NCI-H2227 (cell line): Measurements from ENCODE around the gene RTN4RL1.
A peak's percentile ranks its signal among the peaks of the same experiment; 100 is the strongest.

ENCODE experiments used
- DNase-seq: peaks from one replicate; lab custom pipeline; 2025; ENCODE audit not compliant: unreplicated experiment; lab: John Stamatoyannopoulos, UW

RTN4RL1 gene, protein sequence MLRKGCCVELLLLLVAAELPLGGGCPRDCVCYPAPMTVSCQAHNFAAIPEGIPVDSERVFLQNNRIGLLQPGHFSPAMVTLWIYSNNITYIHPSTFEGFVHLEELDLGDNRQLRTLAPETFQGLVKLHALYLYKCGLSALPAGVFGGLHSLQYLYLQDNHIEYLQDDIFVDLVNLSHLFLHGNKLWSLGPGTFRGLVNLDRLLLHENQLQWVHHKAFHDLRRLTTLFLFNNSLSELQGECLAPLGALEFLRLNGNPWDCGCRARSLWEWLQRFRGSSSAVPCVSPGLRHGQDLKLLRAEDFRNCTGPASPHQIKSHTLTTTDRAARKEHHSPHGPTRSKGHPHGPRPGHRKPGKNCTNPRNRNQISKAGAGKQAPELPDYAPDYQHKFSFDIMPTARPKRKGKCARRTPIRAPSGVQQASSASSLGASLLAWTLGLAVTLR

DNA sequence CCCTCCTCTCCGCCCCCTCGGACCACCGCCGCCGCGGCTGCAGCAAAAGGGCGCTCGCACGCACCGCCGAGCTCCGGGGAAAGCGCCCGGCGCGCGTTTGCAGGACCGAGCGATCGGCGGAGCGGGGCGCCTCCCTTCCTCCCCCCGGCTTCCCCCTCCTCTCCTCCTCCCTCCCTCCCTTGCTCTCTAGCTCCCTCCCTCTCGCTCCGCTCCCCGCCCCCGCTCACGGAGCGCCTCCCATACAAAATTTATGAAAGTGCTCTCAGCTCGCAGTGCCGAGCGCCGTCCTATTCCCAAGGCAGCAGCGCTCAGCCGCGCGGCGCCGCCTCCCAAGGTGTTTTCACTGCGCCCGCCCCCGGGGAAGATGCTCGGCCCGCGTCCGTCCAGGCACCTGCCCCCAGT, at the start of gene RTN4RL1:
Gene RTN4RL1 (minus strand): TSS at position 115 of the 402 bp plus-strand sequence. CDS start 469 bp downstream, outside the sequence.
- peak; percentile 86 for DNase-seq

DNA sequence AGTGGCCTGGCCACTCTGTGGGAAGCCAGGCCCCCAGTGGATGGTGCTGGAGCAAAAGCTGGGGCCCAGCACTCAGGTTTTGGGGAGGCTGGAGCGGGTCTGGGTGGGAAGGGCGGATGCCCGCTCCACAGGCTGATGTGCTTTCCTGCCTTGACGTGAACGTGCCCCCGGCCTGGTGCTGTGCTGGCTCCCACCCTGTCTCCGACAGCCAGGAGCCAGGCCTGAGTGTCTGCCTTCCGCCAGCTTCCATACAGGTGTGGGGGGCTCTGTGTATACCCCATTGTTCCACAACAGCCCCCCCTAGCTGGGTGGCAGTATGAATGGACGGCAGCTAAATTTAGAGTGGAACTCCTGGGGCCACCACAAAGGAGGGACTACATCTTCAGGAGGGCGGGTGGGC, 49.8 kb upstream of the RTN4RL1 start:
- DNase-seq = no peak

DNA sequence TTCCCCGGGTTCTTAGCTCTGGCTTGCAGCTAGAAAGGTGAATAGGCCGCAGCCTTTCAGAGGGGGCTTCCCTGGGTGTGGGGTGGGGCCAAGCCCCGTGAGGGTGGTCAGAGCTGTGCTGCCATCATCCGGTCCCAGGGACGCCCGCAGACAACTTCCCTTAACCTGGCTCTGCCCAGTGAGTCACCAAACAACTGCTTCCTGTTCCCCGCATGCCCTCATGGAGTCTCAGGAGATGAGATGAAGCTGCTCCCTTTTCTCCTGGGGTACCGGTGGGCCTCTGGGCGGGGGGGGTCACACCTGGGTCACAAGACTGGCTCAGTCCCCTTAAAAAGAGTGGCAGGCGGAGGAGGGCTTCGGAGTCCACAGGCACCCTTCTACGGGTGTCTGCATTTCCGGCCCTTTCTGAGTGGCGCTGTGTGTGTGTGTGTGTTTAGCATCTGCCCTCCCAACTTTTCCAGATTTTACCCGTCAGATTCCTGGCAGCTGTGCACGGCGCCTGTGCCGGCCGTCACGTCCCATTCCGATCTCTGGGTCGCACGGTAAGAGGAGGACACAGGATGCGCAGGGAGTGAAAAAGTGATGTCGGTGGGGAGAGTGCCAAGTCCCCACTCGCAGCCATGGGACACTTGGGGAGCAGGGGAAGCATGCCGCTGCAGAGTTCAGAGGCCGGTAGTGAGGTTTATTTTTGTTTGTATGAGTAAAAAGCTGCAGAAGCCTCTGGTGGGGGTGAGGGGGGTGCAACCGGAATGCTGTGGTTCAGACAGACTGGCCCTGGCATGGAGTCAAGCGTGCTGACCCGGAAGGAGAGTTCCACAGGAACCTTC, 46.5 kb upstream of the RTN4RL1 start:
- DNase-seq = no peak

DNA sequence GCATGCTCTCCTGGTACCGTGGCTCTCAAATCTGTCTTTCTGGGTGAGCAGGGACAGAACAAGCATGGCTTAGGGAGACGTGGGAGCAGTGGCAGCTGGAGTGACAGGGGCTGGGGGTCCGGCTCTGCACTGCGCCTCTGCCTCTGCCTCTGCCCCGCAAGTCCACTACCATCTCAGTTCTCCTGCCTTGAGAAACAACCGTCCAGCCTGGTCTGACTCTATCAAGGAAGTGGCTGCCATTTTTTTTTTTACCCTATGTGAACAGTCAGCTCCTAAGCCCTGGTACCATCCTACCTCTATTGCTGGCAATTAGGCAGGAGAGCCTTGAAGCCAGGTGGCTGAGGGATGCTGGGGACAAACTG, 45.9 kb upstream of the RTN4RL1 start:
- no peak for DNase-seq

DNA sequence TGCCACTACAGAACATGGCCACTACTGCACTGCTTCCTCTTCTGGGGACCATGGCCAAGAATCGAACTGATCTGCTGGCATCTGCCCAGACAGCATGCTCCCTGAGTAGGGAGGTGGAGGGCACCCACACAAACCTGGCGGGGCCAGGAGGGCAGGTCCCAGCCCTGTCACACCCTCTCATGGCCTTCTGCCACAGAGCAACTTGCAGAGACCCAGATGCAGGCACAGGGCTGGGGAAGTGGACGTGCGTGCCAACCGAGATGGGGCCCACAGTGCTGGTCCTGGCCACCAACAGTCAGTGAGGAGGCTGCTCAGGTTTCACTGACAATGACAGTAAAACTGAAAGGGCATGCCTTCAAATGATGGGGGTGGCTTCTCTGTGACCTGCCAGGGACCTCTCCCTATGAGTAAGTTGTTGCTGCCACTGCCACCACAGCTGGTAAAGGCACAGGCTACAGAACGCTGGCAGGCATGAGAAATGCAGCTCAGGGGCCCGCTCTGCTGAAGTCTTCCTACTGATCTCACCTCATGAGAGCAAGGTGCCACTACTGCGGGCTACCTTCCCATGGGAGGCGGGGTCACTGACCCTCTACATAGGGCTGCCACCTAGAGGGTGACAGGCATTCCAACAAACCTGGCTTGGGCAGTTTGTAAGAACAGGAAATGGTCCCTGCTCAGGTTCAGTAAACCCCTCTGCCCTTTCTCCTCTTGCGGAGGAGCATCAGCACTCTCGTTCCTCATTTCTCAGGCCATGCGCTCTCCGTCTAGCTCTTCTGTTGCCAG, 45.3 kb upstream of the RTN4RL1 start:
- no peak for DNase-seq

DNA sequence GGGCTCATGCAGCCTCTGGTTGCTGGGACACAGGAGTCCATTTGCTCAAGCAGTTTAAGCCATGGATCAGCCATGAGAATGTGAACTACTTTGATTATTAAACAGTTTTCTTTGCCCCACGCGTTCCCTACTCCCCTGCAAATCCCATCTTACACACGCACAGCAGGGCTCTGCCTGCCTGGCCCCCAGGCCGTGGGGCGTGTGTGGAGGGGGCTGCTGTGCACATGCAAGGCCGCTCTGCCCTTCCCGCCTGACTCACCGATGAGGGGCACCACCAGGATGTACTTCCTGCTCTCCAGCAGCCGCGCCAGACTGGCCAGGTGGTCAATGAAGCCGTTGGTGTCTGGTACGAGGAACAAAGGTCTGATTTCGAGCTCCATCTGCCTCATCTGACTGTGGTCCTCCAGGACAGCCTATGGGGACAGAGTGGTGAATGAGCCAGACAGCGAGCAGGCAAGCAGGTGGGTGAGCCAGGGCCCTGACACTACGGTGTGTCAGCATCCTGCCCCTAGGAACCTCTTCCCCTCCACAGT, 43.5 kb upstream of the RTN4RL1 start:
- no peak for DNase-seq

DNA sequence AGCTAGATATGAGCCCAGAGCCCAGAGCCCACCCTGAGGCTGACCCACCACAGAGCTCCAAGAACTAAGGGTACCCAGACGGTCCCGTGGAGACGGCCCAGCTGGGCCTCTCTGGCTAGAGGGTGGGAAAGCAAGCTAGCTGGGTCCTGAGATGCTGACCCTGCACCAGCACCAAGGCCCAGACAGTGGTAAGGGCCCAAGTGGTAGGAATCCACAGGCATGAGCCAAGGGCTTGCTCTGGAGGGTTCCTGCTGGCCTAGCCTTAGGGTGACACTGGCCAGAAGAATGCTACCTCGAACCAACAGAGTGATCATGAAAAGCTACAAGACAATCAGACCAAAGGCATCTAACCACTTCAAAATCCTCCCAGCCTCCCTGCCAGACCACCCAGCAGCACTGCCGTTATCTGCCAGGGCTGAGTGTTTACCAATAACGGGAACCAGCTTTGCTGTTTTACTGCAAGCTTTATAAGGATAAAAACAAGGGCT, 42.9 kb upstream of the RTN4RL1 start:
- DNase-seq = no peak

DNA sequence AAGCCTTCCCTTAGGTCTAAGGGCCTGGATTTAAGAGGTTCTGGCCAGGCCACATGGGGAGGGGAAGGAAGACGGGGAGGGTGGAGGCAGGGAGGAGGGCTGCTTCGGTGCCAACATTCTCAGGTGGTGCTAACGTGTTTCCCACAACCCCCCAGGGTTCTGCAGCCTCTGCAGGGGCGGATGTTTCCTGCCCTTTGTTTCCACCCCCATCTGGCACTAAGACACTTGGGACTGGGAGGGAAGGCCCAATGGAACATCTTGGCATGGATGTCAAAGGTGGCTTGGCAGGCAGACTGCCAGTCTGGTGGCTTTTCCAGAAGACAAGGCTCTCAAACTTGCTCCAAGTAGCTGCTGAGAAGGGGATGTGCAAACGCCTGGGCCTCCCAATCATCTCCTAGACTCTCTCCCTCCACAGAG, 42.5 kb upstream of the RTN4RL1 start:
- no peak for DNase-seq

DNA sequence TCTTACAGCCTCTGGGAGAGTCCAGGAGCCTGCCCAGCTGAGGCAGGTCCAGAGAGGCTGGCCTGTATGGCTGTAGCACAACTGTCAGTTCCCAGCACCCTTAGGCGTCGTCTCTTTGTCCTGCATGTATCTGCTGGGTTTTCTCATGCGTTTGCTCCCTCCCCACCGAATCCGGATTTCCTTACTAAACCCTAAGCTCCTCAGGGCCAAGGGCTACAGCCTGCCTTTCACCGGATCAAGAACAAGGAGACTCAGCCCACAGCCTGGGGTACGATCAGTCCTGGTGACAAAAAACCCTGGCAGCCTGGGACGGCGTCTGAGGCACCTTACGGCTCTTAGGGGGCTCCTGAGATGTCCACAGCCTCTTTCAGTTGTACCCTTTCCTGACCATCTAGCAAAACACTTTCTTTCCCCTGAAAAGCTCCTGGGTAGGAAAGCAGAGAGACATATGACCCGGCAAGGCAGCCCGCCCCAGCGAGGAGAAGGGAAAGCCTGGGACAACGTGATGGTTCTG, 42.0 kb upstream of the RTN4RL1 start:
- DNase-seq = no peak

DNA sequence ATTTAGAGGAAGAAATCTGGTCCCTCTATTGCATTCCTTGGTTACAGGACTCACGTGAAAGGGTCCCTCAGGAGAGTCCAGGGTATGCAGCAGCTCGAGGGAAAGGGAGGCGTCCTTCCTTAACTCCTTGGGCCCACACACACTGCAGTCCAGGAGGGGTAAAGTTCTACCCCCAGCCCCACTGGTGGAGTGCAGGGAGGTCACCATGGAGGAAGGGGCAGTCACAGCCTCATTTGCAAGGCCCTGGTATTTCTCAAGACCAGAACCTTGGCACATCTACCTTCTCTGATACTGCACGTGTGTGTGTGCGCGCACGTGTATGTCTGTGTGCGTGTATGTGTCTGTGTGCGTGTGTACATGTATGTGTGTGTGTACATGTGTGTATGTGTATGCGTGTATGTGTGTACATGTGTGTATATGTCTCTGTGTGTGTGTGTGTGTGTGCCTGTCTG, 40.8 kb upstream of the RTN4RL1 start:
- no peak for DNase-seq

DNA sequence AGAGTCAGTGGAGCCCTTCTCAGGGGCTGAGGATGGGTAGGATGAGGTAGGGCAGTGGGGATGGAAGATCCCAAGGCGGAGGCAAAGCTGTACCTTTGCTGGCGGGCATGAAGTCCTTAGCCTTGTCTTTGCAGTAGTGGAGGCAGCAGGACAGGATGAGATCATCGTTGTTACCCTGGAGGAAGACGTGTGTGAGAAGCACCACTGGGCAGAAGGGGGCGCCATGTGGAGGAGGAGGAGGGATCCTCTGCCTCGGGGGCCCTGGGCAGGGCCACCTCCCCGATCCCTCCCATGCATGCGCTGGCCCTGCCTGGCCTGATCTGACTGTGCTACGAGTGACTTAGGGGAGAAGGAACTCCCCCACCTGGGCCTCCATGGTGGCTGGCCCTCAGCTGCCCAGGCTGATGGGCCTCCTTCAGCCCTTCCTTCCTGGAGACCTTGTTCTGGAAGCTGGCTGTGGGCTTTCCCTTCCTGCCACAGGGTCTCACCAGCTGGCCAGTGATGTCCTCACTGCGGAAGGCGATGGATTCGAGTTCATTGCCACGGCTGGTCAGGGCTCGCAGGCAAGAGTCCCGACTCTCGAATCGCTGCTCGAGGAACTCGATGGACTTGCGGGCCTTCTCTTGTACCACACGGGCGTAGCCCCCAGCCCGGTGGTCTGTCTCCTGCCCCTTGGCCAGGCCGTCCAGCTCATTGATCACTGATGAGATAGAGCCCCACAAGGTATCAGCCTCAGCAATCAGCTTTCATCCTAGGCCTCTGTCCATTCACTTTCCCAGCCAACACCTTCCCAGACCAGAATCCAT, 40.0 kb upstream of the RTN4RL1 start:
- DNase-seq = no peak

DNA sequence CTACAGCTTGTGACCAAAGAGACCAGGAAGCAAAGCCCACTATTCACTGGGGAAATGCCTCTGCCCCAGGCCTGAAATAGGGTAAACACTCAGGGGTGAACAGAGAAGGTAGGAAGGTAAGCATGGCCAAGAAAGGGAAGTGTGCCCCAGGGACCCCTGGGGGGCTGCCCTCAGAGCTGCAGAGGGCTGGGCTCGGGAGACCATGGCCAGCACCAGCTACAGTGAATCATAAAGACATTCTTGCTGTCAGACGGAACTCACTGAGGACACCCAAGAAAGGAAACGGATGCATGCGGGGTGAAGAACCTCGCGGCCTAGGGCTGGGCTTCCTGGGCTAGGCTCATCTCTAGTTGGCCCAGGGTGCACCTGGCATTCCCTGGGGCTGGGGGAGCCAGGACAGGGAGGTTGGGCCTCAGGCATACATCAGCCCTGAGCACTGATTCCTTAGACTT, 39.4 kb upstream of the RTN4RL1 start:
- no peak for DNase-seq

DNA sequence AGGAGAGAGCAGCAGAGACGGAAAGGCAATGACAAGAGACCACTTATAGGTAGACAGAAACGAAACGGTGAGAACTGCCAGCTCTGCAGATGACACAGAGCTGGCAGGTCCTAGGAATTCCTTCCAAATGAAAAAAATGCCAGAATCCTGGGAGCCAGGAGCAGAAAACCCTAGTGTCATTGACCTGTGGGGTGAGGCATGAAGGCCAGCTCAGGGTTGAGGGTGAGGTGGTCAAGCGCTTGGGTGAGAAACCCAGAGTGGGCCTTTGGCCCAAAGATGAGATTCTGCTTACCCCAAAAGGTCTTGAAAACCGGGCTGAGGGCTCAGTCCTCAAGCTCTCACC, 39.0 kb upstream of the RTN4RL1 start:
- no peak for DNase-seq

DNA sequence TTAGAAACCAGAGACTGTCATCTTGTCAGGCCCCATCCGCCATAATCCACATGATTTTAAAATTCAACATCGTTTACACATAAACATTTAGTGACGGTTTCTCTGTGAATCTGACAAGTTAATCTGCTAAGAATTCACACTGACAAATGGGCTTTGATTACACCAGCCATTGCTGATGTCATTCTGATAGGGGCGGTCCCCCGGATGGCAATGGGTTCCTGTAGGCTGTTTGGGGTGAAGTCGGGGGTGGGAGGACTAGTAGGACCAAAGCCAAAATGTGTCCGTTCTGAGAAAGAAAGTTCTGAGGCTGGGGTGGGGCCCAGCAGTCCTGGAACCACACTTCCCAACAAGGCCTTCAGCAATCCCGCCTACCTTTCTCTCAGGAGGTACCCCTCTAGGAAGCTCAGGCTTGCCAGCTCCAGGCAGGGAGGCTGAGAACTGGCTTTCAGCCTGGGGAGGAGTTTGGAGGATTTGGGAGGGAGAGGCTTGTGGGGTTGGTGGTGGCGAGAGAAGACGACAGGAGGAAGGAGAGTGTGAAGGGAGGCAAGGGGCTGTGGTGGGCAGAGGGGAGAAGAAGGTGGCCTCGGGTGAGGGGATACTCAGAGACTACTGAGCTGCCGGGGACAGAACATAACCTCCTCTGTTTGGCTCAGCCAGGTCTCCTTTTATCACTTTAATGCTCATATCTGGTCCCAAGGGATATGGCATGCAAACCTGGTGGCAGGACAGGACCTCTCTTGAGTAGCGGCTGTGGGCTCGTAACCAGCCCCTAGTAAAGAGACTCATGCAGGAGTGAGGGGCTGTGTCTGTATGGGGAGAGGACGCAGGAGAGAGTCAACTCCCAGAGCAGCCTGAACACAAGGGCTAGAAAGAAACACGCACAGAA, 38.4 kb upstream of the RTN4RL1 start:
- DNase-seq = no peak

DNA sequence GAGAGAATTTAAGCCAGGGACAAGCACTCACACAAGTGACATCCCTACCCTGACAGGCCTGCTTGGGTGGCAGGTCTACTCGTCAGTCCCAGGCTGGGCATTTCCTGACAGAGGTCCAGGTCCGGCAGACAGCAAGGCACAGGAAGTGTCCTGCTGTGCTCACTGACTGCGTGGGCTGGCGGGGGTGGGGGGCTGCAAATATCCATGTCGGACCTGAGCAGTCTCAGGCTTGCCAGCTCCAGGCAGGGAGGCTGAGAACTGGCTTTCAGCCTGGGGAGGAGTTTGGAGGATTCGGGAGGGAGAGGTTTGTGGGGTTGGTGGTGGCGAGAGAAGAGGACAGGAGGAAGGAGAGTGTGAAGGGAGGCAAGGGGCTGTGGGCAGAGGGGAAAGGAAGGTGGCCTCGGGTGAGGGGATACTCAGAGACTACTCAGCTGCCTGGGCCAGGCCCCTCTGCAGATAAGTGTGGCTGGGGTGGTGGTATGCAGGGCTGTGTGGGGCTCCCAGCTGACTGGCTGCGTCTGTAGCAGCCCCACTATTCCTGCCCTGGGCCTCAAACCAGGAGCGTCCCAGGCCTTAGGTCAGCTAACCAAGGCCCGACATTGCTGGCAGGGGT, 37.5 kb upstream of the RTN4RL1 start:
- DNase-seq = no peak

DNA sequence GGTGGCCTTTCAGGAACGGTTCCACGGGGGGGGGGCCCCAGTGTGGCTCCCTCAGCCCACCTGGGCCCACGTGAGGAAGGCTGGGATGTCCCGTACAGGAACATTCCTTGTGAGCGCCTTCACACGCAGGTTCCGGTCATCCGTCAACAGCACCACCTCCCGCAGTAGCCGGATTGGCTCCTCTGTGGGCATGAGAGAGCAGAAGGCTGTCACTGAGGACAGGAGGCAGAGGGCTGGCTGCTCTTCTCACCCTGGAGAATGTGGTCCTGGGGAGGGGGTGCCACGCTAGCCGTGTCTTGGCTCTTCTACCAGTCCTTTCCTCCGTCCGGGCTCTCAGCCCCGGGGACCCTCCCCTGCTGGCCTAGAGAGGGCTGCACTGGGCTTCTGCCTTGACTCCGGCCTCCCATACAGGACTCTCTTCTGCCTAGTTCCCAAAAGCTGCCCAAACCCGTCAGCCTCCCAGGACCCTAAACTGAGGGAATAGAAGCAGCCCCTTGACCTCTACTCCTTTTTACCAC, 36.4 kb upstream of the RTN4RL1 start:
- DNase-seq = no peak

DNA sequence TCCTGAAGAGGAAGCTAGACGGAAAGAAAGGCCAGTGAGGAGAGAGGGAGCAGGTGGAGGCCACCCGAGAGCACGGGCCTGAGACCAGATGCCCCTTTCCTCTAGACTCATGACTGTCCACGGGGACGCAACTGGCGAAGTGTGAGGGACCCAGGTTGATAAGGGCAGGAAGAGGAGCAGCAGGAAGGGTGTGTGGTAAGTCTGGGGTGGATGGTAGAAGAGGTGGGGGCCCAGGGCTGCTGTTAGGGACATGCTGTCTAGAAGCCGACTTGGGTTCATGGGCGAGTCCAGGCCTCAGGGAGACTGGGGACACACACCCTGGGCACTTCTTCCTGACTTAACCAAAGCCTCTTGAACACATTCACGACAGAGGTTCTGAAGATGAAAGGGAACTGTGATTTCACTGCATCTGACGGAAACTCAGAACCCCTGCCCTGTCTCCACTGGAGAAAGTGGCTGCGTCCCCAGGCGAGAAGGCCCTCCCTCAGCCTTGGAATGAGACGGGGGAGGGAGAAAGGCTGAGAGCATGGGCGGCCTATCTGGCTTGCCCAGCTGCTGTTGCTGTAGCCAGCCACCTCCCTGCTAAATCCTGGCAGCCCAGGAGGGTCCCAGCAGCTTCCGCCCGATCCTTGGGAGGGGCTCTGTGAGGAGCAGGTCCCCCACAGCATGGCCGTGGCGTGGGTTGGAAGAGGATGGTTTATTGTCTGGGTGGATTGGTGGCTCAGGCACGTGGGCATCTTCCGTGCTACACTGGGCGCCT, 35.7 kb upstream of the RTN4RL1 start:
- DNase-seq = no peak

DNA sequence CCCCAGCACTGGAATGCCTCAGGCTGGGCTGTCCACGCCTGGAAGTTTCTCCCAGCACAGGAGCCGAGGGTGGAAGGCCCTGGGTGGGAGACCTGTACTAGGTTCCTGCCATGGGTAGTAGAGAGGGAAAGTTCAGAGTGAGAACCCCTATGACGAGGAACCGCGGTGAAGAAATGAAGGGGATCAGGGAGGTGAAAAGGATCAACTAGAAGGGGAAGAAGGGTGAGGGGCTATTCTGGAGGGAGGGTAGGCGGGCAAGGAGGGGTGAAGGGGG, 35.2 kb upstream of the RTN4RL1 start:
- no peak for DNase-seq
